GM18873 (cell line): ENCODE data around the gene DGKI.
"Not testable (repeated sequence)": the region's sequence is repeated elsewhere in the genome, so short reads cannot be mapped to it uniquely, and the experiment has no call there.

Source experiments
- ATAC-seq: cut with Tn5 transposase; IDR thresholded peaks from one replicate; pipeline ENCODE4 v1.9.1; 2021; ENCODE audit warnings: mild to moderate bottlenecking, moderate library complexity, moderate number of reproducible peaks; ENCODE audit not compliant: unreplicated experiment, low FRiP score

The DGKI gene

DNA sequence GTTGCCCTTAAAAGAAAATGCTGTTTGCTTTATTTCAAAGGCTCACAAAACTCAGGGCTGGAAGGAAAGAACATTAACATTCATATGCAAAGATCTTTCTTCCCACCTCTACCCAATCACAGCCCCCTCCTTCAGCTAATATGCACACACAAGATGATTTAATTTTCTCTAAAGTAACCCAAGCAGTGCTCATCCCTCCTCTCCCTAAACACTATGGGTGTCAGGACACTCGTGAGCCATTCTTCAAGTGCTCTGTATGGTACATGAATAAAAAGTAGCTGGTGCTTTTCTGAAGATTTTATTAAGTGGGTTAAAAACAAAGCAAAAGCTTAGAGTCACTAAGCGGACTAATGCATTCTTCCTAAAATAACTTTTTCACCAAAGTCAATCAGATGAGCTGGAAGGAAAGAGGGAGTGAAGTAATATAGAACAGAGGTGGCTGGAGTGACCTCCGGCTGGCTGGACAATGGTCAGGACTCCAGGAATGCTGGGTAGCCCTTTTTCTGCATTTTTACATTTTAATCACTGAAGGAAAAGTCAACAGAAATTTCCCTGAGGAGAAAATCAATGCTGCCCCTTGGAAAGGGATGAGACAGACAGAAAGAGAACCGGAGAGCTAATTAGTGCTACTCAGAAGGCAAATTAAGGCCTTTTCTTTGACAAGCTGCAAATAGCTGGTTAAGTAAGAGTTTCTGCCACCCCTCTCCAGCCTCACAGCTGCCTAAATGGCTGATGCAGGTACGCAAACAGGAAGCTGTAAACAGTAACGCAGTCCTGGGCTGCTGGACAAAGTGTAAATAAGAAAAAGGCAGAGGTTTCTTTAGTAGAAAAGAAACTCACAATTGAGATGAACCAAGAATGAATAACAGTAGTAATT, 6.6 kb downstream of the DGKI start:
- ATAC-seq = no peak

DNA sequence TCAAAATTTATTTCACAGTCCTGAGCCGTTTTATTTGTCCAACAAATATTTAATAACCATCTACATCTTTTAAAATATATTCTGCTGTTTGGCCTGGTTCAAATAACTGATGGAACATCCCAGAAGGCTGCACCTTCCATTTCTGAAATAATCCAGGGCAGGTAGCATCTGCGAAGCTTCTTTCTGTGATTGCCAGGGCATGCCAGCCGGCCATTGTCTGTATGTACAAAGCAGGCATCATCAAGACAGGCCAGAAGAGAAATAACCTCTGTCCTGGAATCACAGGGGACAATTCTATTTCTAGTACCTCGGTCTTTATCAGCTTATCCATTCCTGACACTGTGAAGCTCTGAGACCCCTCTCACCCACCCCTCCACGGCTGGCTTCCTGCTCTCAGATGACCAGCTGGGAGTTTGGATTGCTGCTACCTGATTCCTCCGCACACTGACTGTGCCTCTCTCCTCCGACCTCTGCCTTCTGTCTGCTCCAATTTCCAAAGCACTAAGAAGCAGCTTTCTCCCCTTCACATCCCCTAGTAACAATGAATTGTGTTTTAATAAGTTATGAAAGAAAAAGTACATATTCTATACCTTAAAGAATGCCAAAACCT, 8.0 kb downstream of the DGKI start:
- no peak for ATAC-seq

DNA sequence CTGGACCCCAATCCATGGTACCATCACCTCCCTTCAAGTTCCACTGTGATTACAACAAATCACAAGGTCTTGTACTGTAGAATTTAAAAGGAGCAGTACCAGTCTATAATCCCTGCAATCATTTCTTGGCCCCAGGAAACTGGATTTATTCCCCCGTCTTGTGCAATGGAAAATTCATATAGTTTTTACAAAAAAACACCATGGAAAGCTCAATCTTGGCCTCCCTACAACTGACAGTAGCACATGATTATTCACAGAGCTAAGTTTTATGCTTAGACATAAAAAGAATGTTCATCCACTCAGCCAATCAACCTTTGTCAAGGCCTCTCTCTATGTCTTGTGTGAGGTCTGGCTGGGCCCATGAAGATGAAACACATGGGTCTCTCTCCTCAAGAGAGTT, 10.2 kb downstream of the DGKI start:
- no peak for ATAC-seq

DNA sequence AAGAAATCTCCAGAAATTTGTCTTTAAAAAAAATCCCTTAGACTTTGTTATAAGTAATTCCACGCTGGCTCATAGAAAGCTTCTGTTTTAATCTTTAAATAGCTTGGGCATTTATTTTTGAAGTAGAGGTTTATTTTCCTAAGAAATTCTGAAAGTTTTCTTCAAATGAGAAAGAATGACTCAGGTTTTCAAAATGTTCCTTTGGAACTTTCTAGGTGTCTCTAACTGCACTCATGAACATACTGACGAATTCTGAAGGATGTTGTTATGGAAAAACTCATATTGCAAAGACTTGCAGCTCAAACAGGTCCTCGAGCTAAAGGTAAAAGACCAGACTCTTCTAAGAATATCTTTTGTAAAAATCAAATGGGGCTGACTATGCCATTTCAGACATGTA, 10.7 kb downstream of the DGKI start:
- no peak for ATAC-seq

DNA sequence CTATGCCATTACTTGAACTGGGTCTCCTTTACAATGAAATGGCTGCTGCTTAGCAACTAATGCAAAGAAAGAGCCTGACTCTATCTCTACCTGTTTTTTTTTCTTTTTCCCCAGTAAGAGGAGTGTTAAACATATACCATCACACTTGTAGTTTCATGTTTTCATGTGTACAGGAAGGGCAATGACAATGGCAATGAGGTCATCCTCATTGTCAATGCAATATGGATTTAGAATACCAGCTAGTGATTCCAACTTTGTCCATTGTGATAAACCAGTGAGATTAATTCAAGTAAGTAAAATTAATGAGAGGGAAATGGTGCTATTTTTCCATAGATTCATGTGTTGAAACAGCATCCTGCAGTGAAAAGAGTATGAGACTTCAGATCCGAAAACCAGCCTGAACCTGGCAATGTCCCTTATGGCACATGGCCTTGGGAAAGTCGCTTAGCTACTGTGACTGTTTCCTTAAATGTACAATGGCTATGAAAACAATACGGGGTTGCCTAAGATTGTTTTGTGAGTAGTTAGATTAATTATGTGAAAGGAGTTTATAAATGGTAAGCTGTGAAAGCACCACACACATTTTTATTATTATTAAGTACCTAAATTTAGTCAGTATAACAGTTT, 11.2 kb downstream of the DGKI start:
- no peak for ATAC-seq

DNA sequence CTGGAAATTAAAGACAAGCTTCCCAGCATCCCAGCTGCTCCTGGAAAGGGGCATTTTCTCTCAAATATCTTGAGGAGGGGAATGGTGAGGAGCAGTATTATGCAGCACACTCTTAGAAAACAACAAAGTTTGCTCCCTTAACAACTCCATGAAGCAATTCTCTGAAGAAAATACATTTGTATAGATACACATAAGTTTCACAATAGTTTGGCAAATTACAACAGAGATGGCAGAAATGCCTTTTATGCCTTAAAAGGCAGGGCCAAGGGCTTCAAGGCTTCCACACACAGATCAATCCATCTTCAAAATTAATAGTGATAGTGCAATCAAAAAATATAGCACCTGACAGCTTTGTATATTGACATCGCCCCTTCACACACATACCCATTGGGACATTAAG, 12.2 kb downstream of the DGKI start:
- ATAC-seq = no peak

DNA sequence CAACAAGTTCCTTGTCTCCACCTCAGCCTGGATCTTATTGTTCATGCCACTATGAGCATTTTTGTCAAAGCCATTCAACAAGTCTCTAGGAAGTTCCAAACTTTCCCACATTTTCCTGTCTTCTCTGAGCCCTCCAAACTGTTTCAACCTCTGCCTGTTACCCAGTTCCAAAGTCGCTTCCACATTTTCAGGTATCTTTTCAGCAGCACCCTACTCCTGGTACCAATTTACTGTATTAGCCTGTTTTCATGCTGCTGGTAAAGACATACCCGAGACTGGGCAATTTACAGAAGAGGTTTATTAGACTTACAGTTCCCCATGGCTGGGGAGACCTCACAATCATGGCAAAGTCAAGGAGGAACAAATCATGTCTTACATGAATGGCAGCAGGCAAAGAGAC, 13.8 kb downstream of the DGKI start:
- not testable (repeated sequence) for ATAC-seq

DNA sequence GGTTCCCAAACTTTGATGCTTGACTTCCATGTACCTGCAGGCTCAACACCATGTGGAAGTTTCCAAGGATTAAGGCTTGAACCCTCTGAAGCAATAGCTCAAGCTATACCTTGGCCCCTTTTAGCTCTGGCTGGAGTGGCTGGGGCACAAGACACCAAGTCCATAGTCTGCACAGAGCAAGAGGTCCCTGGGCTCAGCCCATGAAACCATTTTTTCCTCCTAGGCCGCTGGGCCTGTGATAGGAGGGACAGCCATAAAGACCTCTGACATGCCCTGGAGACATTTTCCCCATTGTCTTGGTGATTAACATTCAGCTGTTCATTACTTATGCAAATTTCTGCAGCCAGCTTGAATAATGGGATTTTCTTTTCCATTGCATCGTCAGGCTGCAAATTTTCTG, 14.4 kb downstream of the DGKI start:
- ATAC-seq = no peak

DNA sequence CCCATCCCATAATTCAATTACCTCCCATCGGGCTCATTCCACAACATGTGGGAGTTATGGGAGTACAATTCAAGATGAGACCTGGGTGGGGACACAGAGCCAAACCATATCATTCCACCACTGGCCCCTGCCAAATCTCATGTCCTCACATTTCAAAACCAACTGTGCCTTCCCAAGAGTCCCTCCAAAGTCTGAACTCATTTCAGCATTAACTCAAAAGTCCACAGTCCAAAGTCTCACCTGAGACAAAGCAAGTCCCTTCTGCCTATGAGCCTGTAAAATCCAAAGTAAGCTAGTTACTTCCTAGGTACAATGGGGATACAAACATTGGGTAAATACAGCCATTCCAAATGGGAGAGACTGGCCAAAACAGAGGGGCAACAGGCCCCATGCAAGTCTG, 15.2 kb downstream of the DGKI start:
- not testable (repeated sequence) for ATAC-seq

DNA sequence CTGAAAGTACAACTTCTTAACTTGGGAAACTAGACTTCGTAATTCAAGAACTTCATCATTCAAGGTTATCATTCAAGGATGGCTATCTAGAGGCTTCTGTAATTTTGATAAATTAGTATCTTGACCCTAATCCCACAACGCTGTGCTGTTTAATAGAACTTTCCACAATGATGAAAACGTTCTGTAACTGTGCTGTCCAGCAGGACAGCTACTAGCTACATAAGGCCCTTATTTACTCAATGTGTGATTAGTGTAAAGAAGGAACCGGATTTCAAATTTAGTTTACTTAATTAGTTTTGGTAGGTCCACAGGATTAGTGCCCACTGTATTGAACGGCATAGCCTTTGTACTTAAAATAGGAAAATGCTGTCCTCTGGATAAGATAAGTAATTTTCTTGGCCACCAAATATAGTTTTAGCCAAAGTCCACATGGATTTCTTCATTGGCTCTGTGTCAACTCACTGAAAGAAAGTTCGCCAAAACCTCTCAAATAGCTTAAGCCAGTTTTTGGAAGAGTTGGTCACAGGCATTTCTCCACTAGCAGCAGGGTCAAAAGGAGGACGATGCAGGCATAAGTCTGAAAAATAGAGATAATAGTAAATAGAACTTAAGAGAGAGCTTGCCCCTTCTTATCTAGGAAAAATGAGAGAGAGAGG, 17.3 kb downstream of the DGKI start:
- ATAC-seq = no peak

DNA sequence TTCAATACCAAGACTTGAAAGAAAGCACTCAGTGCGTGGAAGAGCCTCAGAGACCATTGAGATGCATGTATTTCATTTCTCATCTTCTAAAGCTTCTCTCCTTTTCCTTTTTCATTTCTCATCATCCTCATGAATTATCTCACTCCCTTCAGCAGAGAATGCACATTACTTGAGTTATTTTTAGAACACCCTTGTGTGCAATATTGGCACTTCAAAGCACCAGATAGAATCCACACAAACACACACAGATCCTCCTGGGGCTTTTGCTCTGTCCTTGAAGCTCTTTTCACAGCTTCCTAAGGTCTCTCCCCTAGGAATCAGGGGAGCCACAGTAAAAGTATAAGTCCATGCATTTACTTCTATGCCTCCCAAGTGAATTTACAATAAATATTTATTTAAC, 18.3 kb downstream of the DGKI start:
- ATAC-seq = no peak

DNA sequence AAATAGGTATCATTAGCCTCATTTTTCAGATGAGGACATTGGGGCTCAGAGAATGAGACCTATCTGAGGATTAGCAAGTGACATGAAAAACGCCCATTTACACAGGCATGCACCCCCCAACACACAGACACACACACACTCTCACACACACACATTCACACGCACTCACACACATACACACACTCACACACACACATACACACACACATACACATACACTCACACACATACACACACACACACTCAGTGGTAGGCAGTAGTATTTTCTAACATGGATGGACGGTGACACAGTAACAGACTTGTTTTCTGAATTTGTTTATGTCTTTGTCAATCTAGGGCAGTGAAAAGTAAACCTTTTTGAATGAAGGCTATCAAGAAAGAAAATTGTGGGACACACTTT, 21.3 kb downstream of the DGKI start:
- ATAC-seq = no peak

DNA sequence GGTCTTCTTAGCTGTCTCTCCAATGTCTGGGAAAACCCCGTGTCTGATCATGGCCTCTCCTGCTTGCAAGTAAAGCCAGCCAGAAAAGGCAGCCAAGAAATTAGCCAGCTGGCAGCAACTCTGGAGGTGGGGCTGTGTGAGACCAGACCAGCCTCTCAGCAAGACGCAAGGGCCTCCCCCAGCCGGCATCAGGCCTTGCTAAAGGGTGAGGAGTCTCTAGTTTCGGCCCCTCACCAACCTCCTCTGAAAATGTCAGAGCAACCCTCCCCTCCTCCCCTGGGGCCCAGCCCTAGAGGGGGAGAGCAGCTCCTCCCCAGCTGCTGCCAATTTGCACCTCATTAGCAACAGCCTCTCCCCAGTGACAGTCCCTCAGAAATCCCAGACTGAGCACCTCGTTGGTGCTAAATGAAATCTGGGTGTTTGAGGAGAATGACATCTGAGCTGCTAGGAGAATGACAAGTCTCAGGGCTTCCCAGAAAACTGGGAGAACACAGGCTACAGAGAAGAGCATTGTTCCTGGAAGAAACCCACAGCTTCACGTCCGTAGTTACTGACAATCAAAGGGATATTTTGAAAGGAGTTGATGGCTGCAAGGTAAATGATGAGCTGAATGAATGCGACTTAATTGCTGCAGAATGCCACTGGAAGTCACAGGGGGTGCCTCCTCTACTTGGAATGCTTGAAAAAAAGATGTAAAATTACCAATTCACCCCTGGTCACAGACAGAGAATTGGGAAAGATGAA, 25.9 kb downstream of the DGKI start:
- ATAC-seq = no peak

DNA sequence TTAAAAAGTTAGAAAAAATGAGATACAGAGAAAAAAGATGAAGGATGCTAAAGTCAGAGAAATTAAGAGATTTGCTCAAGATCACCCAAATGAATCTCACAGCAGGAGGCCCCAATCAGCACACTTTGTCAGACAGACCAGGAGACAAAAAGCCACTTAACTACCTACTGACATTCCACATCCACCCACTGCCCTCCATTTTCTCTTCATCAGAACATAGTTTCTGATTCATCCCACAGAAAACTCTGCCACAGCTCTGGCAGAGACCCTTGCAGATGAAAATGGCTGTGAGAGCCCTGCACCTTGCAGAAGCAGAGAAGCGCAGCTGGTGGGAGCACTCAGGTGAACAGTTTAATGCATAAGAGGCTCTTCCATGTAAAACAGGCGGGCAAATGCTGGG, 26.6 kb downstream of the DGKI start:
- ATAC-seq = no peak

DNA sequence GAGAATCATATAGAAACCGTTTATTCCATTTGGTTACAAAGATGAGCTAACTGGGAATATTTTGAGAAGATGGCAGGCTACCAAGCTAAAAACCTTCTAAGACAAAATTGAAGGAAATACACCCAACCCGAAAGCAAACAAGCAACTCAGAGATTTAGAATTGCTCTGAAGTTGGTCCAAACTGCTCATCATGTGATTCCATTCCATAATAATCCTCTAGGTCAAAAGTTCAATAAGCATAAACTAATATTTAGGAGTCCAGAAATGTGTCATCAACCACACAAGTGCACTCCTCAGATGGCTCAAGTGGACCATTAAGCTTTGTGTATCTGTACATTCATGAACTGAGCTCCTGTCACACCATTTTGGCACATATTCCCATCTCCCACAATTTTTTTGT, 28.7 kb downstream of the DGKI start:
- ATAC-seq = no peak

DNA sequence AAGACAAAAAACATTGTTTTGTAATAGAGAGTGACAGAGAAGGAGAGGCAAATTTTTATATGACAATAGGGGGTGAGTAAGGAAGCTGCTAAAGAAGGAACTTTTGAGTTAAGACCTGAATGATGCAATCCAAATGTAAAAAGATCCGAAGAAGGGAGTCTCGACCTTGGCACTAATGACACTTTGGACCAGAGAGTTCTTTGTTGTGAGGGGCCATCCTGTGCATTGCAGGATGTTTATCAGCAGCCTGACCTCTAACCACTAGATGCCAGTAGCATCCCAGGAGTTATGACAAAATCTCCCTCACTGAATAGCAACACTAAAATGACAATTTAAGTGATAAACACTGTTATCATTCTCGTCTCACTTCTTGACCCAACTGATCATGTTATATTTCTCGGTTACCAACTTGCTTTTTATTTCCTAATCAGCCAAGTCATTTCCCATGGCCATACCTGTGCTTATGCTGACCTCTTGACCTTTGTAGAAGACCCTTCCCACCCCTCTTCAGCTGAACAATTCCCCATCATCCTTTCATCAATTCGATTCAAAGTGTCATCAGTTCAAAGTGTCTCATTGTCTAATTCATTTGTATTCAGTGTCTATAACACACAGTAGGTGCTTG, 30.0 kb downstream of the DGKI start:
- ATAC-seq = no peak

DNA sequence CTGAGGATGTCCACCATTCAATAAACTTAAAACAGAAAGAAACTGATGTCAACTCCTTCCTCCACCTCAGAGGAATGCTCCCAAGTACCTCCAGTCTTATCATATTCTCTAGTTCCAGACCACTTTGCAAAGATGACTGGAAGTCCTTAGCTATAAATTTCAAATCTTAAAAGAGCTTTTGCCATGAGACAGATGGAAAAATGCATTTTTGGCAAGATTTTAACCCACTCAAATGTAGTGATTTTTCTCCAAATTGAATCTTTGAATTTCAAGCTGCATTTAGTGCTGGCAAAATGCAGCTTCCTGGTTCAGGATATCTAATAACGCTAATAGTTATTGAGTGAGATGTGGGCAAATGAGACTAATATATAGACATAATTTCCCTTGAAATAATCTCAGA, 33.2 kb downstream of the DGKI start:
- ATAC-seq = no peak

DNA sequence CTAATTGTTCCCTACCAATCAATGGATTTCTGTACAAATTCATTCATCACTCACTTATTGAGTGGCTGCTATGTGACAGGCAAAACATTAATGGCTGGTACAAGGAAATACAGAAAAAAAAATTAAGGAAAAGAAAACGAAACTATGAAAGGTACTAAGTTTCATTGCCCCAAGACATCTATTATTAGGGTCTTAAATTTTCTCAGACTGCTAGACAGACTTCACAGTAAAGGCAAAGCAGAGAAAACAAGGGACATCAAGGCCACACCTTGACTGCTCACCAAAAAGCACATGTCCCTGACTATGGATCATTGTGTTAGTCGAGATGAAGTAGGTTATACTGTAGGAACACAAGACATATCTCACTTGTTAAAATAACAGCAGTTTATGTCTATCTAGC, 36.5 kb downstream of the DGKI start:
- ATAC-seq = no peak

DNA sequence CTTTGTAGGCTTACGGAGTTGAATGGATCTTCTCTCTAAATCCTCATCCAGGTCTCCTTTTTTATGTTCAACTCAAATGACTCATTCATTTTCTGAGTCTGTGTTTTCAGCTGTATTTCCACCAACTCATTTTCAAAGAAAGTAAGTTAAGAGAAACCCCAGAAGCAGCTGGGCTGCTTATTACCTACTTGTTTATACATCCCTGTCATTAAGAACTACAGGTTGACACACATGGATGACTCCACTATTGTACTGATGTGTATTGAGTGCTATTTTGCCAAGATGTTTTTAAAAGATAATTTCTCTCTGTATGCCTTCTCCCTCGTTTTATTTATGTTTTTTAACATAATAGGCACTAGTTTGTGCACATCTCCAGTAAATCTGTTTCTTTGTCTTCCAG, 41.9 kb downstream of the DGKI start:
- ATAC-seq = no peak

DNA sequence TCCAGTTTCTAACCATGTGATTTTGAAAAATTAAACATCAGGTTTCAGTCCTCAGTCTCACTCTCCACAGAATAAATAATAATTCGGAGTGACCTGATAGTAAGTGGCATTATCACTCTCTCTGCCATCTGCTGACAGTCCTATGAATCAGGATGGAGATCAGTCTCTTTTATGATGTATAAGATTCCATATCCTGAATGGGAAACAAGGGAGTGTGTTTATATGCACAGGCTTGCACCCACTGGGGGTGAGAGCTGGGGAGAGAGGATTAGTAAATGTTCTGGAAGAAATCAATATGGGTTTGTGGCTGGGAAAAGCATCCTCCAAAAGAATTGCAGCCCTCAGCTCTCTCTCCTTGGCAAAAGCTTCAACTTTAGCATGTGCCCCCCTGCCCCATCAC, 45.3 kb downstream of the DGKI start:
- ATAC-seq = no peak
